Activated naive CD8-positive, alpha-beta T cell treated with anti-CD3 and anti-CD28 coated beads for 36 hours (primary cell): ENCODE results near the gene COLEC11. TPM values are rescaled to one million over a fixed set of nuclear protein-coding genes. Genes with fewer than 3 reads are reported as not detected.

Experiments
- DNase-seq: peaks from one replicate; pipeline ENCODE4 v3.0.0; 2021
- H3K27ac Mint-ChIP-seq: one replicate; pipeline ENCODE4 v1.8.0; 2022; ENCODE audit warnings: mild to moderate bottlenecking, moderate library complexity, mixed read lengths
- H3K27me3 Mint-ChIP-seq: one replicate; pipeline ENCODE4 v1.8.0; 2022; ENCODE audit warnings: mild to moderate bottlenecking, mixed read lengths
- H3K36me3 Mint-ChIP-seq: one replicate; pipeline ENCODE4 v1.8.0; 2021; ENCODE audit warnings: mild to moderate bottlenecking, mixed read lengths
- H3K4me1 Mint-ChIP-seq: one replicate; pipeline ENCODE4 v1.8.0; 2021; ENCODE audit warnings: mixed read lengths
- H3K4me3 Mint-ChIP-seq: one replicate; pipeline ENCODE4 v1.8.0; 2022; ENCODE audit warnings: mild to moderate bottlenecking, moderate library complexity, mixed read lengths
- H3K9me3 Mint-ChIP-seq: one replicate; pipeline ENCODE4 v1.8.0; 2022; ENCODE audit warnings: mixed read lengths
- total RNA-seq, 2 experiments: library from RNA; stranded (reverse); gene quantifications; one replicate each; pipeline ENCODE4 v1.2.3, GENCODE V29; 2021

The COLEC11 gene
- total RNA-seq, 2 experiments from 2014 or later: 0.52 to 0.86 TPM

DNA sequence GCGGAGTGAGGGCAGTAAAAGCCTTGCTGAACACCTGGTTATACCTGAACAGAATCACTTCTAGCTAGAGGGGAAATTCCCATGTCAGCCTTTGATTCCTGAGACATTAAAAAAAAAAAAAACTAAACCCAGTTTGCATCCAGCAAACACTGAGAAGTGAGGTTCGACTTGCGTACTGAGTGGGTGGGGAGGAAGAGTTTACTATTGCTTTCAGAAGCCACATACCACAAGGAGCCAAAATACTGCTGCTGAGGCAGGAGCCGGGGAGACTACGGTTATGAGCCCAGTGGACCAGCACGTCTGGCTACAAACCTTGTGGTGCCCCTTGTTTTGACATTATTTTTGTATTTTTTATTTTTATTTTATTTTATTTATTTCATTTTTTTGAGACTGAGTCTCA, 2.7 kb downstream of the COLEC11 start:
- DNase-seq: peak; percentile 47
- peaks cover 6% of the 10 kb centered on the region for H3K27me3 Mint-ChIP-seq
- no peaks in the 10 kb centered on the region for H3K36me3 Mint-ChIP-seq
- H3K27ac Mint-ChIP-seq: no peak overlapping the region
- no peak overlapping the region for H3K4me3 Mint-ChIP-seq
- no peaks in the 10 kb centered on the region for H3K9me3 Mint-ChIP-seq
- peaks cover 22% of the 10 kb centered on the region for H3K4me1 Mint-ChIP-seq

DNA sequence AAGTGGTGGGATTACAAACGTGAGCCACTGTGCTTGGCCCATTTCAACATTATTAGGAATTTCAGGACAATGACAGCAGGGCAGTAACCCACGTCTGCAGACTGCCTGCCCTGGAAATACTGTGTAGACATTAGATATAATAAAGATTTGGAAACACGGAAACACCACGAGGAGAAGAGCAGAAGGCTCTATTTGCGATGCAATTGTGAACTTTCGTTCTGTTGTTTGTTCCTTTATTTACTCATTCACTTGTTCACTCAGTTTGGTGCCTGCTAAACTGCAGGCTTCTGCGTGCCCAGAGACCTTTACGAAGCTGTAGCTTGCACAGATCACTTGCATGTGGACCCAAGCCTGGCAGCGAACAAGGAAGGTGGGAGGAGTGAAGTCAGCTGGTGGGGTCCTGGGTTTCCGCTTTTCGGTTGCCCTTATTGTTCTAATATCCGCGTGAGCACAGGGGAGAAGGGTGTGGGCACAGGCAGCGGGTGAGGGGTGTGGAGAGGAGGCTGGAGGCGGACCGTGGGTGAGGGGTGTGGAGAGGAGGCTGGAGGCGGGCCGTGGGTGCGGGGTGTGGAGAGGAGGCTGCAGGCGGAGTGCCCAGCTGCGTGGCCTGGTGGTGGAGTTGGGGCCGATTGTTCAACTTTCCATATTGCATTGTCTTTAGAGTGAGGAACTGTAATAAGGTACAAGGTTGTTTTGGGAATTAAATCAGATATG, 3.4 kb downstream of the COLEC11 start:
- no peak for DNase-seq
- H3K4me1 Mint-ChIP-seq: peaks cover 22% of the 10 kb centered on the region
- H3K9me3 Mint-ChIP-seq: no peaks in the 10 kb centered on the region
- no peak overlapping the region for H3K27ac Mint-ChIP-seq
- H3K4me3 Mint-ChIP-seq: no peak overlapping the region
- peaks cover 6% of the 10 kb centered on the region for H3K27me3 Mint-ChIP-seq
- H3K36me3 Mint-ChIP-seq: no peaks in the 10 kb centered on the region

DNA sequence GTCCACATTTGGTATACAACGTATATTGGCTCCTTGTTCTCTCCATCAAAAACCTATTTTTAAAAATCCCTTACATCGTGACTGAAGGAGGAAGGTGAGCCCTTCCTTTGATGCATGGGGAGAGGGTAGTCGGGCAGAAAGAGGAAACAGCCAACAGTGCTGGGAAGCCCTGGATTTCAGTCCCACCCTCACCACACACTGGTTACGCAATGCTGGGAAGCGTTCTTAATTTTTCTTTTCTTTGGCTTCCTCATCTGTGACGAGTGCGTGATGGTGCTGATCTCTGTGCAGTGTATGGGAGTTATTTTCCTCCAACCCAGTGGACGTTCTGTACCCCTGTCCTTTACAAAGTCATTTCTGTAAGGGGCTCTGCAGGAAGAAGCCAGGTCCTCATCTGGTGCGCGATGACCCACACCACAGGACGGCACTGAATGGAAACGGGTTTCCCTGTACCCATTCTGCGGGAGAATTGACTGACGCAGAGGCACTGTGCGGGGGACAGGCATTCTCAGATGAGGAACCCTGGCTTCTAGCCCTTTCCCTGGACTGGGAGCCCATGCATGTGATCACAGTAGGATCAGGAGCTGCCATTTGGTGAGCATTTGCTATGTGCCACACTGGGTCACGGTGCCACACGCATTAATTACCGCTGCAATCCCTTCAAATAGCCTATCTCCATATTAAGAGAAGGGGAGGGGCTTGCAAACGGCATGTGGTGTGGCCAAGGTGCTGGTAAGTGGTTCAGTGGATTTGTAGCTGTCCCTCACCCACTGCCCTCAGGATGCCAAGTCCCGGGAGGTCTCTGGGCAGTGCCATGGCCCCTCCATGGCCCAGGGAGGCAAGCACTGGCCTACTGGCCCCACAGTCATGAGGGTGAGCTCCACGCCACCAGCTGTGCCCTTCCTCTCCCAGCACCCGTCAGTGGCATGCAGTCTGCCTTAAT, 4.3 kb downstream of the COLEC11 start:
- no peak overlapping the region for H3K4me3 Mint-ChIP-seq
- H3K27ac Mint-ChIP-seq: no peak overlapping the region
- H3K27me3 Mint-ChIP-seq: peaks cover 6% of the 10 kb centered on the region
- no peak for DNase-seq
- peaks cover 22% of the 10 kb centered on the region for H3K4me1 Mint-ChIP-seq
- no peaks in the 10 kb centered on the region for H3K36me3 Mint-ChIP-seq
- H3K9me3 Mint-ChIP-seq: no peaks in the 10 kb centered on the region

DNA sequence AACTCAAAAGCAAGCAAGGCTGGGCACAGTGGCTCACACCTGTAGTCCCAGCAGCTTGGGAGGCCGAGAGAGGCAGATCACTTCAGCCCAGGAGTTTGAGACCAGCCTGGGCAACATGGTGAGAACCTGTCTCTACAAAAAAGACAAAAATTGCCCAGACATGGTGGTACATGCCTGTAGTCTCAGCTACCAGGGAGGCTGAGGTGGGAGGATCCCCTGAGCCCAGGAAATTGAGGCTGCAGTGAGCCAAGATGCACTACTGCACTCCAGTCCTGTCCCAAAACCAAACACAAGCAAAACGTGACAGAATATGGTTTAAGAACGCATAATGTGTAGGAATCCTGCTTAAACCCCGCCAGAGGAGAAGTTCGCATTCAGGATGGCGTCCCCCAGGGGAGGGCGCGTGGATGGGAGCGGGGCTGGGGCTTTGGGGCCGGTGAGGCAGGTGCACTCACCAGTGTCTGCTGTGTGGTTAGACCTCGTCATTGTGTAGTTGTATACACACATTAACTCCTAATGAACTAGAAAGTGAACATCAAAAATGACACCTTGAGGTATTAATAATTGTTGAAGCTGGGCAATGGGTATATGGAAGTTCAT, 5.4 kb downstream of the COLEC11 start:
- peaks cover 25% of the 10 kb centered on the region for H3K4me1 Mint-ChIP-seq
- DNase-seq: no peak
- no peaks in the 10 kb centered on the region for H3K36me3 Mint-ChIP-seq
- H3K27ac Mint-ChIP-seq: no peak overlapping the region
- peaks cover 4% of the 10 kb centered on the region for H3K27me3 Mint-ChIP-seq
- no peaks in the 10 kb centered on the region for H3K9me3 Mint-ChIP-seq
- H3K4me3 Mint-ChIP-seq: no peak overlapping the region

DNA sequence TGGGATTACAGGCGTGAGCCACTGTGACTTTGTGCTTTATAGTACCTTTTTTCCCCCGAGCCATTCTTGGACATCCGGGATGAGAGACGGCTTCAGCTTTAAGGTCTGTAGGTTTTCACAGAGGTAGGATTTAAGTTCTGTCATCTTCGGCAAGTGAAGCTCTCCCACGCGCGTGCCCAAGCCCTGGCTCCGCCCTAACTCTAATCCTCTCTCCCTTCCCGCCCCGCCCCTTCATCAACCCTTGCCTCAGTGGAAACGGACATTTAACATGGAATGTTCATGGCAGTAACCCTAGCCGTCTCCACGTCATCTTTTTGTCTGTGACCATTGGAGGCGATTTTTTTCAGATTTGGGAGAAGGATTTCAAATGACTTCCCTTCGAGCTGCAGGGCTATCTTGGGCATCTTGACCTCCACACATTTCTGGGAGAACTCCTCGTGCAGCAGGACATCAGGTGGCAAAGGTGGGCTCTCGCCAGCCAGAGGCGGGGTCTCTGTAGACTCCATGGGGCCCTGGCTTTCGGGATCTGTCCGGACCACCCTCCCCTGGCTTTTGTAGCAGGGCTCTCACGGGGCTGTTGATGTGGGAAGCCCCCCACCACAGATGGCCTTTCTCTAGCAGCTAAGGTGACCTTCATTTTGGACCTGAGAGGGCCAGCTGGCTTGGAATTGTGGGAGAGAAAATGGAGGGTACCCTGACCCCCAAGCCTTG, 6.8 kb downstream of the COLEC11 start:
- no peak for DNase-seq
- Mint-ChIP-seq H3K4me3 (no peak overlapping the region), H3K27ac (no peak overlapping the region), H3K9me3 (no peaks in the 10 kb centered on the region), H3K36me3 (no peaks in the 10 kb centered on the region), H3K4me1 (peaks cover 19% of the 10 kb centered on the region), H3K27me3 (peaks cover 4% of the 10 kb centered on the region)

DNA sequence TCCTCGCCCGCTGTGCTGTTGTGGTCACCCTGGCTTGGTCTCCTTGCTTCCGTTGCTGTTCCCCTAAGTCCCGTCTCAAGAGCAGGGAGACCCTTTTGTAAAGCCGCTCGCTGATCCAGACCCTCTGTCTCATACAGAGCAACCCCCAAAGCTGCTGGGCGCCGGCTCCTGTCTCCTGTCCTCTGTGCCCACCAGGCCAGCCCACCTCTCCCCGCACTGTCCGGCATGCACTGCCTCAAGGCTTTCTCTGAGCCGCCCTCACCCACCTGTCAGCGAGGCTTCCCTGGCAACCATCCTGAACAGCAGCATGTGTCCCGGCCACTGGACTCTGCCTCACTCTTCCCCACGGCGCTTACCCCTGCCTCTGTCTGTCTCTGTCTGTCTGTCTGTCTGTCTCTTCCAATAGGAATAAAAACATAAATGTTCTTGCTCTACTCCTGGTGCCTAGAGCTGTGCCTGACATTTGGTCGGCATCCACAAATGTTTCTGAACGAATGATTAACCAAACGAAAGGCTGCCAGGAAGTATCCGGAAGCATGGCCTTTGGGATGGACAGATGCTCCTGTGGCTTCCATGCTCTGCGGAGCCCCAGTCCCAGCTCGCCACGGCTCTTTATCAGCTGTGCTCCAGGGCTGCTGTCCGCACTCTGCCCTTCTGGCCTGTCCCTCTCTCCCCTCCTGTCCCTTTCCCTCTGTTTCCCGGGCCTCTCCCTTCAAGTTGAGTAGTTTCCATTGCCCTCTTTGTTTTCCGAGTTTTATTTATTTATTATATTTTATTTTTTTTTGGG, 7.8 kb downstream of the COLEC11 start:
- Mint-ChIP-seq H3K27ac (no peak overlapping the region), H3K4me3 (no peak overlapping the region)

DNA sequence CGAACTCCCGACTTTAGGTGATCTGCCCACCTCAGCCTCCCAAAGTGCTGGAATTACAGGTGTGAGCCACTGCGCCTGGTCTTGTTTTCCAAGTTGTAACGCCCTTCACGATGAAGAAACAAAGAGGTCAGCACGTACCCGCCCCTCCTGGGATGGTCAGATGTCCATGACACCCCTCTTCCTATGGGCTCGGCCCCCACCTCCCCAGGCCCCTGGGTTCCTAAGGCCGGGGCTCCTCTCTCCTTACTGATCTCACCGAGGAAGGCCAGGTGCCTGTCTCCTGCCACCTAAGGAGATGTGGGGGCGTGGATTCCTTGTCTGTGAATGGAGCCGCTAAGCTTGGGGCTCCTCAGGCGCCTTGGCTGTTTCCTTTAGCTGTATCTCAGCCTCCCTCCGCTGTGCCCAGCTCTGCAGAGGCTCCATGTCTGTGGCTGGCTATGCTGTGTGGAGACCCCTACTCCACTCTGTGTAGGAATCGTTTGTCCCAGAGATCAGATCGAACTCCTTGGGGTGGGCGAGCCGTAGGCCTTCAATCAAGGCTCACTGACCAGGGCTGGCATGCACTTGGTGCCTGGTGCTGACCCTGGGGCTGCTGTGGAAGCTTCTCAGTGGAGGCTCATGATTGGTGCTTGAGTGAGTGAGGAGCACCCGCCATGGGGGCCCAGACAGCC, 8.8 kb downstream of the COLEC11 start:
- Mint-ChIP-seq H3K36me3 (no peaks in the 10 kb centered on the region), H3K27me3 (peaks cover 4% of the 10 kb centered on the region), H3K4me3 (no peak overlapping the region), H3K27ac (no peak overlapping the region), H3K4me1 (peaks cover 16% of the 10 kb centered on the region), H3K9me3 (no peaks in the 10 kb centered on the region)
- DNase-seq: no peak

More for the DNA sequence above, 7.8 kb downstream of the COLEC11 start:
- Mint-ChIP-seq H3K9me3 (no peaks in the 10 kb centered on the region), H3K27me3 (peaks cover 4% of the 10 kb centered on the region), H3K4me1 (peaks cover 10% of the 10 kb centered on the region), H3K36me3 (no peaks in the 10 kb centered on the region)
- no peak for DNase-seq

DNA sequence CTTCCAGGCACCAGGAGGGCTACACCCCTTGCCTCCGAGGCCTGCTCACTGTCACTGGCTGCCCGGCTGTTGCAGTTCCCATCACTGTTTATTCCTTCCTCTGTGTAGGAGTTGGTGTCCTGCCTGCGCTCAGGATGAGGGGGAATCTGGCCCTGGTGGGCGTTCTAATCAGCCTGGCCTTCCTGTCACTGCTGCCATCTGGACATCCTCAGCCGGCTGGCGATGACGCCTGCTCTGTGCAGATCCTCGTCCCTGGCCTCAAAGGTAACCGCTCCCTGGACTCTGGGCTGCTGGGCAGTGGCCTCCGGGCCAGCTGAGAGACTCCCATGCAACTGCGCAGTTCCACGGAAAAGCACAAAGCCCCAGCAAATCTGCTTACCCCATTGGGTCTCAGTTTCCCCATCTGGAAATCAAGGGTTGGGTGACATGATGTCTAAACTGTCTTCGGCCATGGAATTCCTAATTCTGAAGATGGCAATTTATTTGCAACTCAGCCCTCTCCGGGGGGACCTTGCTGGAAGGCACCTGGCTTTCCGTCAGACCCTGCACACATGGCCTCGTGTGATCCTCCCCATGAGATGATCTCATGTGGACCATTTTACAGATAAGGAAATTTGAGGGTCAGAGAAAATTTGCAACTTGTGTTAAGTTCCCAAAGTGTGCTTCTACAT, 9.4 kb downstream of the COLEC11 start:
- no peaks in the 10 kb centered on the region for H3K36me3 Mint-ChIP-seq
- peaks cover 21% of the 10 kb centered on the region for H3K4me1 Mint-ChIP-seq
- no peak overlapping the region for H3K27ac Mint-ChIP-seq
- H3K9me3 Mint-ChIP-seq: no peaks in the 10 kb centered on the region
- no peak for DNase-seq
- no peak overlapping the region for H3K4me3 Mint-ChIP-seq
- H3K27me3 Mint-ChIP-seq: peaks cover 4% of the 10 kb centered on the region

DNA sequence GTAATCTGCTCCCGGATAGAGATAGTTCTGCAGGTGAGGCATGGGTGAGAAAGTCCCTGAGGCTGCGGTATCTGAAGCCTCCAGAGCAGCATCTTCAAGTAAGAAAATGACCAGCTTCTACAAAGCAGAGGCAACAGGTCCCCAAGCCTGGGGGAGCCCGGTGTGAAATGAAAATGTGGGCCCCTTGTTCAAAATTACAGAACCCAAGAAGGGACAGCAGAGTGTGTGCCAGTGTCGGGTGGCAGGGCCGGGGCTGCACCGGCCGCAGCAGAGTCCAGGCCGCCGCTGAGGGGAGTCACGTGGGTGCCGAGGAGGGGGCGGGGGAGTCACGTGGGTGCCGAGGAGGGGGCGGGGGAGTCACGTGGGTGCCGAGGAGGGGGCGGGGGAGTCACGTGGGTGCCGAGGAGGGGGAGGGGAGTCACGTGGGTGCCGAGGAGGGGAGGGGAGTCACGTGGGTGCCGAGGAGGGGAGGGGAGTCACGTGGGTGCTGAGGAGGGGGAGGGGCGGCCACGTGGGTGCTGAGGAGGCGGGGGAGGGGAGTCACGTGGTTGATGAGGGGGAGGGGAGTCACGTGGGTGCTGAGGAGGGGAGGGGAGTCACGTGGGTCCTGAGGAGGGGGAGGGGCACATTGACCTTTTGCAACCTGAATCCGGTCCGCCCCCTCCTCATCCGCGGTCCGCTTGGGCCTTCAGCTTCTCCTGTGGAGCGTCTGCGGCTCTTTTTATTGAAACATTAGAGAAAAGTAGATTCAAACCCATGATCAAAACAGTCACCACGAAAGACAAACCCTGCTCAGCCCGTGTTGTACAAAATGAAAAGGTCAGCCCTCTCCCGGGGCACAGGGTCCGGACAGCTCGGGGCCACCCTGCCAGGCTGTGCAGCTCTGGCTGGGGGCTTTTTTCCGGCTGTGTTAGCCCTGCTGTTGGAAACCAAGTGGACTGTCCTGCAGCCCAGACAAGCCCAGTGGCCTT, 10.4 kb downstream of the COLEC11 start:
- Mint-ChIP-seq H3K4me3 (peak overlapping the region; percentile 85), H3K36me3 (no peaks in the 10 kb centered on the region)

DNA sequence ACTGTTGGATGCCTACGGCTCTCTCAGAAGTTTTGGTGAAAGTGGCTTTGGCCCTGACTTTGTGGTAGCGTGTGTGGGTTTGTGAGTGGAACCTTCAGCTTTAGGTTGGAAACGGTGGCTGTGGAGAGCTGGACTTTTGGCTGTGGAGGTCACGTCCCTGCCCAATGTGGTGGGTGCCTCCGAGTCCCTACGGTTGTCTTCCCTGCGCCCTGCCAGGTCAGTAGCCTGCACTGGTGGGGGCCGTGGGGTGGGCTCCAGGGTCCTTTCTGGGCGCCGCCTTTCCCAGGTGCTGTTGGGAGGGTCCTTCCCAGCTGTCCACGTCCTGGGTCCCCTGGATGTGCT, 11.1 kb downstream of the COLEC11 start:
- no peaks in the 10 kb centered on the region for H3K9me3 Mint-ChIP-seq
- H3K27ac Mint-ChIP-seq: peak overlapping the region; percentile 91
- DNase-seq: no peak
- no peaks in the 10 kb centered on the region for H3K36me3 Mint-ChIP-seq
- H3K27me3 Mint-ChIP-seq: peaks cover 4% of the 10 kb centered on the region
- H3K4me1 Mint-ChIP-seq: peaks cover 21% of the 10 kb centered on the region
- H3K4me3 Mint-ChIP-seq: peak overlapping the region; percentile 85

More for the DNA sequence above, 10.4 kb downstream of the COLEC11 start:
- H3K9me3 Mint-ChIP-seq: no peaks in the 10 kb centered on the region
- peaks cover 21% of the 10 kb centered on the region for H3K4me1 Mint-ChIP-seq
- DNase-seq: peak; percentile 62
- H3K27ac Mint-ChIP-seq: peak overlapping the region; percentile 91
- H3K27me3 Mint-ChIP-seq: peaks cover 4% of the 10 kb centered on the region

DNA sequence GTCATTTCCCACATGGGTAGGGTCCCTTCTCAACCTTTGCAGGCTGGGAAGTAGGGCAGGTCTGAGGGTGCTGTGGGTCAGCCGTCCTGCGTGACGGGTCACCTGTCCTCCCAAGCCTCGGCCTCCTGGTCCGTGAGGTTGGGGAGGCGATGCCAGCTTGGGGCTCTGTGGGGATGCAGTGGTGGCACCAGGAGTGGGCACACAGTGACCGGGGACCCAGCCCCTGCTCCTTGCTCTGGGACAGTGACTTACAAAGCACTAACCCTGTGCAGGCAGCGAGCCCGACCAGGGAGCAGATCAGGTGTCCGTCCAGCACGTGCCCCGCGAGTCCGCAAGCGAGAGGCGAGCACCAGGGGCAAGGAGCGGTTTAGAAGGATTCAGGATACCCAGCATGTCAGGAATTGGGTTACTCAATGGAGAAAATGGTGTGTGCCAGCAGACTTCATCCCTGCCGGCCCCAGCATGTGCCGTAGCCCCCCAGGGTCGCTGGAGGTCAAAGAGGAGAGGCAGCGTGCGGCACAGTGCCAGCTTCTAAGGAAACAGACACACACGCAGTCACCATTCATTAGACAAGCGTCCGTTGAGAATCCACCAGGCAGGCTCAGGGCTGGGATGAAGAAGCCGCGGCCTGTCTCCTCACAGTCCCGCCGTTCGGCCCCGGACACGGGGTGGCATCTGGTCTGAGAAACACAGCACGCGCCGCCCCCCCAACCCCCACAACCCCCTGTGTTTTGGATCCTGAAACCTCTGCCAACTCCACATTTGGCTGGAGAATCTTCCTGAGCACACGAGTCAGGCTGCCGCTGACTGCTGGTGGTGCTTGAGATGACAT, 11.7 kb downstream of the COLEC11 start:
- Mint-ChIP-seq H3K27ac (peak overlapping the region; percentile 91), H3K27me3 (peaks cover 4% of the 10 kb centered on the region), H3K4me3 (no peak overlapping the region), H3K9me3 (no peaks in the 10 kb centered on the region), H3K4me1 (peaks cover 21% of the 10 kb centered on the region), H3K36me3 (no peaks in the 10 kb centered on the region)
- DNase-seq: no peak
